GM18511 (cell line): ENCODE data around the gene SLC6A18.

Experiments used
- ATAC-seq: cut with Tn5 transposase; IDR thresholded peaks from one replicate; pipeline ENCODE4 v1.9.1; 2021; ENCODE audit warnings: mild to moderate bottlenecking, moderate library complexity; ENCODE audit not compliant: unreplicated experiment

Gene SLC6A18

DNA sequence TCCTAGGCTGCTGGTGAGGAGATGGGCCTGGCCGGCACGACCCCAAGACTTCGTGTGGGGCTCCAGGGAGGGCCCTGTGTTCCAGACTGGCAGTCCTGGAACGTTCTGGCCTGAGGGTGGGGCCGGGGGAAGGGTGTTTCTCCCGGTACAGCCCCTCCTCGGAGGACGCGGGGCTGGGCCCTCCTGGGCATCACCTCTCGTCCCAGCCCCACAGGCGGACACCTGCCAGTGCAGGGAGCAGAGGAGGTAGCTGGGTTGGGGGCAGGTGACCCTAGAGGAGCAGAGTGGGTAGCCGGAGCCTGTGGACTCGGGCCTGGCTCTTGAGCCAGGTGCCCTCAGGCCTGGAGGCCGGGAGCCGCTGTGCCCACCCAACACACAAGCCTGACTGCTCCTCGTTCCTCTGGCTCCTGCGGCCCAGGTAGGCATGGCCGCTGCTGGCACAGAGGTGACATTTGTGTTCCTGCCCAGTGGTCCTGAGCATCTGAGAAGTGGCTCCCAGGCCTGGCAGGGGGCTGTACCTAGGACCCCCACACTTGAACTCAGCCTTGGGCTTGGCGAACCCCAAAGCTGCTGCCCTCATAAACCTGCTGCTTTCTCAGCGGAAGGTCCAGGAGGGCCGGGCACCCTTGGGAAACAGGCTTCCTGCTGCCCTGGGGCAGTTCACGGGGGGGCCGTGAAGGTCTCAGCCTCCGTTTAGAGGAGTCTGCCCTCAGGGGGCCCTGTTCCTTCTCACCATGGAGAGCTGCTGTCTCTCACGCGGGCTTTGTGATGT, 23.0 kb upstream of the SLC6A18 start:
- no peak for ATAC-seq

DNA sequence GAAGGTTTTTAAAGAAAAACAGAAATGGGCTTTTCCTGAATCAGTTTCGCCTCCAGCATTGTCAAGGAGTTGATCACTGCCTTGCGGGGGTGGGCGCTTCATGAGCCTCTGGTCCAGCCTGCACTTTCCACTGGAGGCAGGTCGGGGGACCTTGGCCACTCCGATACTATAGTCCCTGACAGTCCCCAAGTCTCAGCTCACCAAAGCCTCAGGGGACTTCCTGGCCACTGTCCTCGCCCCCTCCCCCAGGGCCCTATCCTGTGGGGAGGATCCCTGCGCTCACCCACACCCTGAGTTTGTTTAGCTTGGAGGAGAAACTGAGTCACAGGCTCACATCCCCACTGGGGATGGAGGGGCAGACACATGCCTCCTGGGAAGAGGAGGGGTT, 22.4 kb upstream of the SLC6A18 start:
- no peak for ATAC-seq

DNA sequence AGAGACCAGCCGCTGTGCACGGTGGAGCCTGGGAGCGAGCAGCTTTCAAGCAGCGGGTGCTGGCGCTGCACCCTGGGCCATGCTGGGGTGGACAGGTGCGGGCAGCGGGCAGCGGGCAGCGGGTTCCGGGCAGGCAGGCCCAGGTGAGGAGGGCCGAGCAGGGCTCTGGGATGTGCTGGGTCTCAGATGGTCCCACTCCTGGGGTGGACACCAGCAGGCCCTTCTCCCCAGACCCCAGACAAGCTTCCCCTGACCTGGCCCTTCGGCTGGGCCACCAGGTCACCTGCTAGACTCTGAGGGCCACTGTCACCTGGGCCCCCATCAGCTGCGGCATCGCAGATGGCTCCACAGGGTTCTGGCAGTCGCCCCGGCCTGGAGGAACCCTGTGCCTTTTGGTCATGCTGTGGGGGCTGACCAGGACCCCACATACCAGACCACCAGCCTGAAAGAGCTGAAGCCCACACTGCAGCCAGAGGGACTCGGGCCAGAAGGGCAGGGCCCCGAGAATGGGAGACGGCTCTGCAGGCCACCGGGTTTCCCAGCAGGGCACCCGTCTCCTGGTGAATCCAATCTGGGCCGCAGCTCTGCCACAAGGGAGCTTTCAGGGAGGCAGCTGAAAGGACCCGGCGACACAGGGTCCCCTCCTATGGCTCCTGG, 21.7 kb upstream of the SLC6A18 start:
- no peak for ATAC-seq

GRCh38 chr5:1203968-1204692, 21.1 kb upstream of the SLC6A18 start:
- no peak for ATAC-seq

- no peak for ATAC-seq
Observed at GRCh38 chr5:1204693-1205242, 20.4 kb upstream of the SLC6A18 start.

DNA sequence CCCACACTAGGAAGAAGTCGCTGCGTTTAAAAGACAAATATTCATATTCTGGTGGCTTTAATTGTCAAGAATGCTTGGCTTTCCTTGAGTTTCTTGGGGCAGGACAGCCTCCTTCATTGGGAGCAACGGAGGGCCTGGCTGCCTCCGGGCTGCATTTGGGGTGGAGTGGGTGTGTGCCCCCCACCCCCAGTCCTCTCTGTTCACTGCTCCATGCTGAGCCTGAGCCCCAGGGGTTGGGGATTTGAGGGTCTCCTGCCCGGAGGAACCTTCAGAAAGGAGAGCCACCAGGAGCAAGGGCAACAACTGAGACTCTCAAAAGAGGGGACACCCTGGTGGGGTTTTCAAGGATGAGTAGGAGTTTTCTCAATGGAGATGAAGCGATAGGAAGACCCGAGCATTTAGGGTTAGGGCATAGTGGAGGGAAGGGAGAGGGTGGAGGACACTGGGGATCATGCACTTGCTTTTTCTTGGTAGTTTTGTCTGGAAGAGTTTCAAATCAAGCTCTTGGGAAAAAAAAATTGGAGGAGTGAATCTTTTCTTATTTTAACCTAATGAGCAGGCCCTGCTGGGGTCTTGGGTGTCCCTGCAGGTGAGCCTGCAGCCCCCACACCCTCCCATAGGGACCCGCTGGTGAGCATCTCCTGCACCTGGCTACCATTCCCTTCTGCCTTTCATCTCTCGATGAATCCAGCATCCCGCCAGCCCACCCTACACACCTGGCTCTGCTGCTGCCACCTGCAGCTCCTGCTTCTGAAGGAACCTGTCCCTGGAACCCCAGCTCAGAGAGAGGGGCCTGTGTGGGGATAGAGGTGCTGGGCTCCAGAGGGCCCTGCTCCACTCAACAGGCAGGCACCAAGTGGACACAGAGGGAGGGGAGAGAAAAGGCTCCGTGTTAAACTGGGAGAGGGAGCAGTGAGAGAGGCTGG, 19.7 kb upstream of the SLC6A18 start:
- ATAC-seq, result no peak

DNA sequence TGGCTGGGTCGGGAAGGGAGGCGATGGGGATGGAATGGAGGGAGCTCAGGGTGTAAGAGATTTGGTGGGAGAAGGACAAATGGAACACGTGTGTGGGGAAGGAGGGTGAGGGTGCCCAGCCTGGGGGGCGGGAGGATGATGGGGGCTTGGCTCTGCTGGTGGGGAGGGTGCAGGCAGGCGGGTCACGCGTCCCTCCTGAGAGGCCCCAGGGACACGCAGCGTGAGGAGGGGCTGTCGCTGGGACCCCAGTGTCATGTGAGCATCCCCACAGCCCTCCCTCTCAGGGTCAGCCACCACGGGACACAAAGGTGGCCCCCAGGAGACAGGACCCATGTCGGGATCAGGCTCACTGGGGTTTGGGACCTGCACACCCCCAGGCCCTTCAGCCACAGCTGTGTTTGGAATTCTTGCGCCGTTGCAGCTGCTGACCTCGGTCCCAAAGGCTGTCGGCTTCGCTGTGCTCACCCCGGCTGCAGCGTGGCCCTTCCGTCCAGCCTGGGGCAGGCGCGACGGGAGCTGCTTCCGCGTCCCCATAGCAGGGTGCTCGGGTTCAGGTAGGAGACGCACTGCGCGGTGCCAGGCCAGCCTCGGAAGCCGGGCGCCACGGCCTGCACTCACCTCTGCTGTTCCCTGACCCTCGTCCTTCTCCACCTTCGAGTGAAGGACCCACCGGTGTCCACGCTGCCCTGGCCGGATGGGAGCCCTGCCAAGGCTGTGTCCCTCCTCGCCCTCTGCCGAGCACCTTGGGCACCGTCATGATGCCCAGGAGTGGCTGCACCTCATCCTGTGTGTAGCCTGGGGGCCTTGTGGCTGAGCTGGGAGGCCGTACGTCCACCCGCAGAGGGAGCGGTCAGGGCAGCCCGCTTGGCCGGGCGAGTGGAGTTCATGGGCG, 18.4 kb upstream of the SLC6A18 start:
- ATAC-seq, result no peak

DNA sequence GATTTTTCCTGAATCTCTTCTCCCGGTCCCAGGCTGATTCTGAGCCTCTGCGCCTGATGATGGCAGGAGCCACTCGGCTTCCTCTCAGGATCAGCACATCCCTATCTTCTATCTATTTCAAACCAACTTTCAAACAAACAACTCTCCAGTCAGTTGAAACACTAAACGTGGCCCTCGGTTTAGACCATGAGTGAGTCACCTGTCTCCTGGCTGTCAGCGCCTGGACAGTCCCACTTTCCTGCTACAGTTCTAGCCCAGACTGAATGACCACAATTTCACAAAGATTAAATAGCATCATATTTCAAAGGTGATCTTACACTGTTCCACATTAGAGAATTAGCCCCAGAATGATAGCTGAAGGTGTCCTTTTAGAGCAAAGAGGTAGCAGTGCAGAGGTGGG, 17.6 kb upstream of the SLC6A18 start:
- no peak for ATAC-seq

- no peak for ATAC-seq
Observed at GRCh38 chr5:1208221-1208742, 16.9 kb upstream of the SLC6A18 start.

DNA sequence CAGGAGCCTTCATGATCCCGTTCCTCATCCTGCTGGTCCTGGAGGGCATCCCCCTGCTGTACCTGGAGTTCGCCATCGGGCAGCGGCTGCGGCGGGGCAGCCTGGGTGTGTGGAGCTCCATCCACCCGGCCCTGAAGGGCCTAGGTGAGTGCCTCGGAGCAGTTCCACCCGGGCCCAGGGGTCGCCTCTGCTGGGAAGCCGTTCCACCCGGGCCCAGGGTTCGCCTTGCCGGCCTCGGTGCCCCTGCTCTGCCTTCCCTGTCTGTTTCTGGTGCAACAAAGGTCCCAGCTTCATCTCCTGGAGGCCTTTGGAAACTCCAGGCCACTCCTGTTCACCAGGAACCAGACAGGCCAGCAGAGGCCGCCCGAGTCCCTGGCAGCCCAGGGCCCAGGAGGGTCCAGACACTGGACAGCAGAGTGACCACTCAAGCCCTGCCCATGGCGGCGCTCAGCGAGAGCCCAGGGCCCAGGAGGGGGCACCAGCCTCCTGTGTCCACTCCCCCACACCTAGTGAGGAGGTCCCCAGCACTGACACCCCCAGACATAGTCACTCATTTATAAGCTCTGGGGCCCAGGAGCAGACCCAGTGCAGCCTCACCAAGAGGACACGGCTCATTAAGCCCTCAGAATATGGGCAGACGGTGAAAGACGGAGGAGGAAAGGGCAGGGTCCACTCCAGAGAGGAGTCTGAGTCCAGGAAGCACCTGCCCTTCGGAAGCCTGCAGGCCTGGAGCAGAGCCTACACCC, 16.3 kb upstream of the SLC6A18 start:
- ATAC-seq, result no peak

GRCh38 chr5:1209489-1209852, 15.7 kb upstream of the SLC6A18 start:
- no peak for ATAC-seq

DNA sequence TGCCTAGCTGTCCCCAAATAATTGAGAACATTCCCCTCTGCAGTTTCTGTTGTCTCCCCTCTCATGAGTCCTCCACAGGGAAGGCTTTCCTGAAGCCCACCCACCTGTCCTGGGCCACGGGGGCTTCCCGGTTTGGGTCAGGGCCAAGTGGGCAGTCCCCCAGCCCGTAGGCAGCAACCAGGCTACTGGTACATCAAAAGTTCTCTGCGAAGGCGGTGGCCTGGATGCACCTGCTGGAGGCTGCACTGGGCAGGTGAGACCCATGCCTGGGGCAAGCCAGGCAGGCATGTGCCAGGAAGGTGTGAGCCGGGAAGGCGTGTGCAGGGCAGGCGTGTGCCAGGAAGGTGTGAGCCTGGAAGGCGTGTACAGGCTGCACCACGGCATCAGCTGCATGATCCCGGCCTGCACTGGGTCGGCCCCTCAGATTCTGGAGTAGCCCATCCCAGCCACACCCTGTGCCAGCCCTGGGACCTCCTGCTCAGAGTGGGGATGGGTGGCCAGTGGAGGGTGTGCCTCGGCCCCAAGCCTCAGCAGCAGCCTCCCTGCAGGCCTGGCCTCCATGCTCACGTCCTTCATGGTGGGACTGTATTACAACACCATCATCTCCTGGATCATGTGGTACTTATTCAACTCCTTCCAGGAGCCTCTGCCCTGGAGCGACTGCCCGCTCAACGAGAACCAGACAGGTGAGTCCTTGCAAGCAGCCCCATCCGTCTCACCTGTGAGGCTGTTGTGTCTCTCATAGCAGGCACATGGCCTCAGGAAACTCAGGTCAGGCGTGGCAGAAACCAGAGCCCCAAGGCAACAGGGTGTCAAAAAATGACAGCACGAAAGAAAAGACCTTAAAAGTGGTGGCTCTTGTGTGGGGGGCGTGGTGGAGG, 15.0 kb upstream of the SLC6A18 start:
- no peak for ATAC-seq

GRCh38 chr5:1210832-1211251, 14.3 kb upstream of the SLC6A18 start:
- no peak for ATAC-seq

DNA sequence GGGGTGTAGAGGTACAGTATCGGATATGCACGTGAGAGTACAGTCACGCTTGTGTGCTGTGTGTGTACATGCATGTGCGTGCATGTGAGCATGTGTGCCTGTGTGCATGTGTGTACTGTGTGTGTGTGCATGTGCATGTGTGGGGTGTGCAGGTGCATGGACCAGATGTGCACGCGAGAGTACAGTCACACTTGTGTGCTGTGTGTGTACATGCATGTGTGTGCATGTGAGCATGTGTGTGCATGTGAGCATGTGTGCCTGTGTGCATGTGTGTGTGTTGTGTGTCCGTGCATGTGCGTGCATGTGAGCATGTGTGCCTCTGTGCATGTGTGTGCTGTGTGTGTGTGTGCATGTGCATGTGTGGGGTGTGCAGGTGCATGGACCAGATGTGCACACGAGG, 13.5 kb upstream of the SLC6A18 start:
- no peak for ATAC-seq

- no peak for ATAC-seq
Observed at GRCh38 chr5:1212271-1212670, 12.9 kb upstream of the SLC6A18 start.

DNA sequence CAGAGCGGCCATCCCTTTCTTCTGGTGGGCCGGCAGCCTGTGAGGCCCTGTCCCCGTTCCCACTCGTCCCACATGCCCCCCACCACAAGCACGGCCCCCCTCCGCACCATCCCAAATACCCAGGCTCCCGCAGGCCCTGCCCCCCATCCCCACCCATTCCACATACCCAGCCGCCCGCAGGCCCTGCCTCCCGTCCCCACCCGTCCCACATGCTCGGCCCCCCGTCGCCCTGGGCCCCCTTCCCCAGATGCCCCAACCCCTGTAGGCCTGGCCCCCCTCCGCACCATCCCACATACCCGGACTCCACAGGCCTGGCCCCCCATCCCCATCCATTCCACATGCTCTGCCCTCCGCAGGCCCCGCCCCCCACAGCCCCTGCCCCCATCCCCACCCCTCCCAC, 12.3 kb upstream of the SLC6A18 start:
- ATAC-seq, result no peak

GRCh38 chr5:1213508-1214162, 11.5 kb upstream of the SLC6A18 start:
- no peak for ATAC-seq
